K562 (cell line): ENCODE results near the gene HERPUD2.

Source experiments
- HEY1 ChIP-seq: fragments of 250-450 bp; sonication (Bioruptor Pico); IDR thresholded peaks from 2 replicates; pipeline ENCODE4 v1.5.0; 2020; ENCODE audit warnings: mild to moderate bottlenecking, moderate library complexity, borderline replicate concordance
- ZNF24 ChIP-seq: fragments of 450-650 bp; IDR thresholded peaks from 2 replicates; pipeline ENCODE4 v1.6.1; 2016
- TF ChIP-seq, protein P1 (sequence below): conservative IDR thresholded peaks from 2 replicates; pipeline ENCODE4 v1.6.1; 2011; ENCODE audit warnings: low read depth, mild to moderate bottlenecking, low read length; ENCODE audit not compliant: control insufficient read depth

DNA sequence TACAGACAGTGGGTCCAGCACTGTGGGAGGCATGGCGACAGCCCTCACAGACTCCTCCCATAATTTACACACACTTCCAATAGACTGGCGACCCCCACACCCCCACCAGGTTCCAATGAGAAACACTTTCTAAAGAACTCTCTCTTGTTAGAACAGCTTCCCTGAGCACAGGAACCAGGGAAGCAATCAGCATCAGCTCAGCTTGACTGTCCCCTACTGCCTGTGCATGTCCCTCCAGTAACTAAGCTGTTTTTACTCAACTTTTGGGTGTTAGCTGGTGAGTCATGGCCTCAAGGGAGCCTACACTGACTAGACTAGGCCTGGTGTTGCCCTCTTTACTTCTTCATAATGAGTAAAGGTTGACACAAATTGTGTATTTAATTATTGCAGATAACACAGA lies 32.6 kb upstream of the HERPUD2 start:
- TF ChIP-seq, protein P1, sequence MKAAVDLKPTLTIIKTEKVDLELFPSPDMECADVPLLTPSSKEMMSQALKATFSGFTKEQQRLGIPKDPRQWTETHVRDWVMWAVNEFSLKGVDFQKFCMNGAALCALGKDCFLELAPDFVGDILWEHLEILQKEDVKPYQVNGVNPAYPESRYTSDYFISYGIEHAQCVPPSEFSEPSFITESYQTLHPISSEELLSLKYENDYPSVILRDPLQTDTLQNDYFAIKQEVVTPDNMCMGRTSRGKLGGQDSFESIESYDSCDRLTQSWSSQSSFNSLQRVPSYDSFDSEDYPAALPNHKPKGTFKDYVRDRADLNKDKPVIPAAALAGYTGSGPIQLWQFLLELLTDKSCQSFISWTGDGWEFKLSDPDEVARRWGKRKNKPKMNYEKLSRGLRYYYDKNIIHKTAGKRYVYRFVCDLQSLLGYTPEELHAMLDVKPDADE, result no peak
- TF ChIP-seq ZNF24 (no peak), HEY1 (CRISPR knock-in tag) (no peak)
